Mammary epithelial cell (primary cell): ENCODE data around the gene SMCHD1.

Experiments used
- CTCF ChIP-seq, 2 donors: IDR thresholded peaks in 1 of 2; conservative IDR thresholded peaks in 1 of 2; 2 replicates each; pipeline ENCODE4 v1.5.1; 2011 to 2012; ENCODE audit warnings: inconsistent platforms in 2 of 2, low read length in 2 of 2, mild to moderate bottlenecking in 2 of 2, control low read depth in 1 of 2, low read depth in 1 of 2; ENCODE audit not compliant: insufficient read depth in 1 of 2; ENCODE audit errors: extremely low read depth in 1 of 2
- EZH2 ChIP-seq: IDR thresholded peaks from 2 replicates; pipeline ENCODE4 v1.6.1; 2012; ENCODE audit warnings: low read length, inconsistent platforms, borderline replicate concordance

- TF ChIP-seq CTCF (conservative IDR thresholded peaks at IDR 0.05 in 1 of 2, IDR thresholded peaks at IDR 0.05 in 1 of 2; ENCODE audit: extremely low read depth in 1 of 2, insufficient read depth in 1 of 2, low read depth in 1 of 2, low read length in 2 of 2): no peak
- TF ChIP-seq EZH2: no peak
These were observed 90.7 kb downstream of the SMCHD1 start for GRCh38 chr18:2746274-2746673.
